ENCODE measurements around the gene CASK.

The CASK gene

GRCh38 chrX:41470706-41471105, 452.6 kb downstream of the CASK start:
- Histone ChIP-seq H3K4me3 (ENCODE audit: low read depth, low read length) (no peak overlapping the region), H3K9me3 (ENCODE audit: severe bottlenecking) (peaks cover 4% of the 10 kb centered on the region), H3K27ac (no peak overlapping the region), H3K36me3 (no peaks in the 10 kb centered on the region), H3K27me3 (ENCODE audit: insufficient read depth, low read depth, severe bottlenecking) (peaks cover 5% of the 10 kb centered on the region)
- TF ChIP-seq CTCF (IDR thresholded peaks at IDR 0.05; ENCODE audit: low read depth, low read length) = no peak
- DNase-seq = no peak

DNA sequence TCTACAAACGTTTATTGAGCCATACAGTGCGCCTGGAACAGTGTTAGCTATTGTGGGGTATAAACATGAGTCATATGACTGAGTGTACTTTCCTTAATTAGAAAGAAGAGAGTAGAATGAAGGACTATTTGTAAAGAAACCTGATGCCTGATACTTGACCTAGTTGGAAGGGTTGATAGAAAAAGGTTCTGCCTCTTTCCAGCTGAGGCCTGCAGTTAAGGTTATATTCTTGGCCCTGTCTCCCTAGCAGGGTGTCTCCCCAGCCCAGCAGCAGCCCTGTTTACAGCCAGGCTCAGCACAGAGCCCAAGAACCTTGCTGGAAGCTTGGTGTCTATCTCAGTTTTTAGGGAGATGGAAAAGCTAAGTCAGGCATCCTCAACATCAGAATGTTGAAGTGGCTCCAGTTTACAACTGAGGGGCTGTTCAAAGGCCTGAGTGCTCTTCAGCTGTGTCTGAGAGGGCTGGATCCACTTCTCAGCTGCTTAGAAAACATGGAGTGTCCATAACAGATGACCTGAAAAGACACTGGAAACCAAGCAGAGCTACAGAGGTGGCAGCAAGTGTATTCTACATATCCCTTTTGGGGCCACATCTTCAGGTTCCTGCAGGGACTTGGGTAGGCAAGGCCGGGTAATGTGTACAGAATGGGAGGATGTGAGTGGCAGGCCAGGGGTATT, 454.6 kb downstream of the CASK start:
- Histone ChIP-seq H3K27ac (no peak overlapping the region), H3K4me3 (ENCODE audit: low read depth, low read length) (no peak overlapping the region), H3K9me3 (ENCODE audit: severe bottlenecking) (peaks cover 4% of the 10 kb centered on the region), H3K36me3 (no peaks in the 10 kb centered on the region), H3K27me3 (ENCODE audit: insufficient read depth, low read depth, severe bottlenecking) (peaks cover 5% of the 10 kb centered on the region)
- no peak for TF ChIP-seq CTCF (IDR thresholded peaks at IDR 0.05; ENCODE audit: low read depth, low read length)
- no peak for DNase-seq
